NB4 (cell line): ENCODE measurements around the gene TAF15.
A peak's percentile ranks its signal among the peaks of the same experiment; 100 is the strongest.

ENCODE experiments used
- CTCF ChIP-seq: IDR thresholded peaks from one replicate; pipeline ENCODE4 v1.5.1; 2012; ENCODE audit warnings: low read depth, low read length
- MAX ChIP-seq: IDR thresholded peaks from 2 replicates; pipeline ENCODE4 v1.6.1; 2011; ENCODE audit warnings: low read depth, low read length

GRCh38 chr17:35764123-35764991, 44.9 kb upstream of the TAF15 start:
- peak; percentile 88 for TF ChIP-seq CTCF
- TF ChIP-seq MAX = peak; percentile 72
